Upper lobe of left lung (tissue), 6 donors: ENCODE measurements around the gene SEC22A. TPM values are rescaled to one million over a fixed set of nuclear protein-coding genes. Genes with fewer than 3 reads are reported as not detected.
A peak's percentile ranks its signal among the peaks of the same experiment; 100 is the strongest.

Experiments
- ATAC-seq, 2 donors: fragments of 200-7000 bp; cut with Tn5 transposase; one replicate each; pipeline ENCODE4 v1.9.1; 2022; ENCODE audit warnings: mild to moderate bottlenecking in 2 of 2, moderate library complexity in 2 of 2; ENCODE audit not compliant: low FRiP score in 2 of 2
- DNase-seq, 2 donors: peaks; one replicate each; pipeline ENCODE4 v3.0.0-alpha.2; 2019 to 2020
- H3K27ac ChIP-seq, 4 donors: fragments of 200-600 bp; sonication (generic); one replicate each; pipeline ENCODE4 v1.5.1; 2016 to 2019
- H3K27me3 ChIP-seq, 4 donors: fragments of 200-600 bp; sonication (generic); one replicate each; pipeline ENCODE4 v1.5.1; 2017 to 2019
- H3K36me3 ChIP-seq, 4 donors: fragments of 200-600 bp; sonication (generic); one replicate each; pipeline ENCODE4 v1.5.1; 2016 to 2019
- H3K4me1 ChIP-seq, 4 donors: fragments of 200-600 bp; sonication (generic); one replicate each; pipeline ENCODE4 v1.5.1; 2018 to 2019
- H3K4me3 ChIP-seq, 4 donors: fragments of 200-600 bp; sonication (generic); one replicate each; pipeline ENCODE4 v1.5.1; 2017 to 2019; ENCODE audit warnings: mild to moderate bottlenecking in 2 of 4, moderate library complexity in 1 of 4
- H3K9me3 ChIP-seq, 4 donors: fragments of 200-600 bp; sonication (generic); one replicate each; pipeline ENCODE4 v1.5.1; 2018 to 2019
- CTCF ChIP-seq, 6 experiments: fragments of 450-650 bp in 4 of 6; fragments of 200-600 bp in 2 of 6; sonication (generic) in 2 of 6; IDR thresholded peaks; one replicate each; pipeline ENCODE4 v1.5.1; 2016 to 2019; ENCODE audit warnings: antibody characterized with exemption in 6 of 6
- EP300 ChIP-seq, 4 donors: sonication (generic); formaldehyde crosslinking; IDR thresholded peaks; one replicate each; pipeline ENCODE4 v1.5.1; 2017; ENCODE audit warnings: antibody characterized with exemption in 4 of 4, control low read depth in 2 of 4
- POLR2A ChIP-seq, 4 donors: fragments of 450-650 bp; IDR thresholded peaks; one replicate each; pipeline ENCODE4 v1.5.1; 2016 to 2017; ENCODE audit warnings: antibody characterized with exemption in 4 of 4, mild to moderate bottlenecking in 2 of 4
- POLR2AphosphoS5 ChIP-seq, 2 donors: sonication (generic); formaldehyde crosslinking; IDR thresholded peaks; one replicate each; pipeline ENCODE4 v1.5.1; 2017; ENCODE audit warnings: antibody characterized with exemption in 2 of 2
- WGBS, 2 donors: methylation state at CpG; one replicate each; pipeline ENCODE4 v1.1.5; 2017 to 2018; 5-methylcytosine and 5-hydroxymethylcytosine counted together
- total RNA-seq, 6 donors: library from RNA; depleted of rRNA in 4 of 6; stranded (reverse); fragments of >200 nt in 4 of 6; gene quantifications; one replicate each; pipeline versions ENCODE4 v1.1.0 to v1.2.1, GENCODE V29; 2016 to 2021
- donor health status: DM: no; HTN: no; CAD: no; lungs with moderate emphysema.
- donor health status: DM: no; HTN: yes; CAD: no; lungs with severe emphysema.

Gene SEC22A
- total RNA-seq, 6 donors from 2014 or later, result 5.5 to 22.5 (median 12.3) TPM

DNA sequence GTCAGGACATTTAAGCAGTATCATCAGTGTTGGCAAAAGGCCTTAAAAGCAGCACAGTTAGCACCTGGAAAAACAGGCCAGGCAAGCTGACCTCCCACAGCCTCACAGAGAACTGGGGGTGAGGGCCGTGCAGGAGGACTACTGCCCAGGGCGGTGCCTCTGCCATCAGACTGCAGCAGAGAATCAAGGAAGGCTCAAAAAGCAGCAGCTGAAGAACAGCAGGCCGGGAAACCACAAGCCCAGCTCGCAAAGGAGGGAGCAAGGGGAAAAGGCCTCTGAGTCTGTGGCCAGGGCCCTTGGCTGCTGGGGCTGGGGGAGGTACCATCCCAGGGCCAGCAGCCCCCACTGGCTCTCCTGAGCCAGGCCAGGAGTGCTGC is 84.2 kb downstream of the SEC22A start:
- H3K27ac ChIP-seq, result no peak overlapping the region
- H3K4me1 ChIP-seq, result no peaks in the 10 kb centered on the region
- H3K9me3 ChIP-seq, result no peaks in the 10 kb centered on the region
- H3K27me3 ChIP-seq, result no peaks in the 10 kb centered on the region
- ATAC-seq (no peak), DNase-seq (no peak)
- no peak overlapping the region for H3K4me3 ChIP-seq
- WGBS, 2 donors, result 70 to 78% methylated on average over 4 of the region's 4 CpGs
- no peak for TF ChIP-seq CTCF (IDR thresholded peaks at IDR 0.05)
- TF ChIP-seq POLR2AphosphoS5 (IDR thresholded peaks at IDR 0.05), result no peak
- no peak for TF ChIP-seq EP300 (IDR thresholded peaks at IDR 0.05)
- no peak for TF ChIP-seq POLR2A (IDR thresholded peaks at IDR 0.05)
- no peaks in the 10 kb centered on the region for H3K36me3 ChIP-seq

GRCh38 chr3:123286308-123287023 is 84.7 kb downstream of the SEC22A start:
- WGBS, 2 donors, result 87% methylated on average over 4 to 16 of the region's 16 CpGs
- H3K4me1 ChIP-seq, result no peaks in the 10 kb centered on the region
- H3K36me3 ChIP-seq, result no peaks in the 10 kb centered on the region
- H3K27me3 ChIP-seq, result no peaks in the 10 kb centered on the region
- peak in 1 of 2 donors; percentile 63 for DNase-seq
- H3K27ac ChIP-seq, result no peak overlapping the region
- ATAC-seq, result peak in 1 of 2 donors; percentile 42
- no peak overlapping the region for H3K4me3 ChIP-seq
- H3K9me3 ChIP-seq, result no peaks in the 10 kb centered on the region
- no peak for TF ChIP-seq POLR2A (IDR thresholded peaks at IDR 0.05)
- no peak for TF ChIP-seq POLR2AphosphoS5 (IDR thresholded peaks at IDR 0.05)
- TF ChIP-seq CTCF (IDR thresholded peaks at IDR 0.05), result peak; percentile 16 to 48 (median 32)
- no peak for TF ChIP-seq EP300 (IDR thresholded peaks at IDR 0.05)

DNA sequence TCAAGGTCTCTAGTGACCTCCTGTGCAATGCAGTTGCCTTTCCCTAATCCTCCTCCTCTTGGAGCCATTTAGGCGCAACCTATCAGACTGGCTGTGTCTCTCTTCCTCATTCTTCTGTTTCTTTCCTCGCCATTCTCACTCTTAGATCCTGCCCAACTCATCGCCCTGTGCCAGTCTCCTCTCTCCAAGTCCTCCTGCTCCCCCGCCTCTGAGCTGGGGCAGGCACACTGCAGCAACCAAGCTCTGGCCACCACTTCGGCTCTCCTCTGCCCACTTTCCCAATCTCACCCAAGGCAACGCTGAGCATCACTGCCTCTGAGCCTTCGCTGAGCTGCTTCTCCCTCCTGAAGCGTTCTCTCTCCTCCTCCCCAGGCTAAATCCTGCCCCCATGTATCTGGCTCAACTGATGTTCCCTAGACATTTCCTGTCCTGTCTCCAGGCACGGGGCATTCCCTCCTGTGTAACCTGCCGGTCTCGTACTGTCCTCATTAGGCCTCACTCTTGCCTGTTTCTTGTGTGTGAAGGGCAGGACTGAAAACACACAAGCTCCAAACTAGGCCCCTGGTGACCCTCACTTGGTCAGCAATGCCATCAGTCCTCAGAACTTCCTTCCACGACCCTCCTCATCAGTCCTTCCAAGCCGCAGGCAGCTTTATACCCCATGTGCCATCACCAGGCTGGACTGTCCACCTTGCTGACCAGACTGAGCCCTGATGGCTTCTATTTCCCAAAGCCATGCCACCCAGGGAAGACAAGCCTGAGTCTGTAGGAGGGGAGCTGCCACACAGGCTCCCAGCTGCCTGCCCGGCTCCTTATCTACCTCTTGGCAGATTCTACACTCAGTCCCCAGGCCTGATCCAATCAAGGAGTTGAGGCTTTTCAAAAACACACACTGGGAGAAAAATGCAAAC is 85.6 kb downstream of the SEC22A start:
- DNase-seq (no peak), ATAC-seq (no peak)
- Histone ChIP-seq H3K36me3 (no peaks in the 10 kb centered on the region), H3K27me3 (no peaks in the 10 kb centered on the region), H3K4me3 (no peak overlapping the region), H3K4me1 (no peaks in the 10 kb centered on the region), H3K27ac (no peak overlapping the region), H3K9me3 (no peaks in the 10 kb centered on the region)
- 88% methylated on average over 14 of the region's 14 CpGs for WGBS, 2 donors
- no peak for TF ChIP-seq EP300 (IDR thresholded peaks at IDR 0.05)
- TF ChIP-seq POLR2A (IDR thresholded peaks at IDR 0.05), result no peak
- TF ChIP-seq CTCF (IDR thresholded peaks at IDR 0.05), result no peak
- no peak for TF ChIP-seq POLR2AphosphoS5 (IDR thresholded peaks at IDR 0.05)

DNA sequence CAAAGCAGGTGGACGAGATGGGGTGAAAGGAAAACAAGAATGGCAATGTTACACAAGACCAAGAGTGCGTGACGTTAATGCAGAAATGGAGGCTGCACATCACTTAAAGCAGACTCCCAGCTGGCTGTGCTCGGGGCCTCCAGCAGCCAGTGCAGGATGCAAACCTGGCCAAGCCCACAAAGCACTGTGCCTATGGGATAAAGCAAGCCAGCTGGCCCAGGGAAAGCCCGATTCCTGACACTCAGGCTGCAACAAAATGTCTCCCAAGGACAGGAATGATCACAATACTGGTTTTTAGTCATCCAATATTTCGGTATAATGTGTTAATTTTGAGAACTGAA is 86.2 kb downstream of the SEC22A start:
- no peak for TF ChIP-seq CTCF (IDR thresholded peaks at IDR 0.05)
- TF ChIP-seq EP300 (IDR thresholded peaks at IDR 0.05), result no peak
- TF ChIP-seq POLR2A (IDR thresholded peaks at IDR 0.05), result no peak
- TF ChIP-seq POLR2AphosphoS5 (IDR thresholded peaks at IDR 0.05), result no peak
- DNase-seq (no peak), ATAC-seq (no peak)
- Histone ChIP-seq H3K9me3 (no peaks in the 10 kb centered on the region), H3K27ac (no peak overlapping the region), H3K4me1 (no peaks in the 10 kb centered on the region), H3K4me3 (no peak overlapping the region), H3K36me3 (no peaks in the 10 kb centered on the region), H3K27me3 (no peaks in the 10 kb centered on the region)
- 78 to 82% methylated on average over 6 of the region's 6 CpGs for WGBS, 2 donors
